HT1080 (cell line): ENCODE data around the gene RIMS1. TPM values are rescaled to one million over a fixed set of nuclear protein-coding genes. Genes with fewer than 3 reads are reported as not detected.

Experiments
- DNase-seq: peaks from one replicate; pipeline ENCODE4 v3.0.0-alpha.2; 2015; ENCODE audit warnings: low read depth
- polyA plus RNA-seq, 2 experiments: library from polyadenylated mRNA; depleted of rRNA; stranded (reverse); fragments of >200 nt; gene quantifications; 2 replicates each; pipeline ENCODE4 v1.2.3, GENCODE V29; 2015
- total RNA-seq: library from RNA; depleted of rRNA; stranded (reverse); fragments of >200 nt; shearing (Covaris generic); gene quantifications from 2 replicates; pipeline ENCODE4 v1.2.3, GENCODE V29; 2014; rRNA removed

The RIMS1 gene, protein sequence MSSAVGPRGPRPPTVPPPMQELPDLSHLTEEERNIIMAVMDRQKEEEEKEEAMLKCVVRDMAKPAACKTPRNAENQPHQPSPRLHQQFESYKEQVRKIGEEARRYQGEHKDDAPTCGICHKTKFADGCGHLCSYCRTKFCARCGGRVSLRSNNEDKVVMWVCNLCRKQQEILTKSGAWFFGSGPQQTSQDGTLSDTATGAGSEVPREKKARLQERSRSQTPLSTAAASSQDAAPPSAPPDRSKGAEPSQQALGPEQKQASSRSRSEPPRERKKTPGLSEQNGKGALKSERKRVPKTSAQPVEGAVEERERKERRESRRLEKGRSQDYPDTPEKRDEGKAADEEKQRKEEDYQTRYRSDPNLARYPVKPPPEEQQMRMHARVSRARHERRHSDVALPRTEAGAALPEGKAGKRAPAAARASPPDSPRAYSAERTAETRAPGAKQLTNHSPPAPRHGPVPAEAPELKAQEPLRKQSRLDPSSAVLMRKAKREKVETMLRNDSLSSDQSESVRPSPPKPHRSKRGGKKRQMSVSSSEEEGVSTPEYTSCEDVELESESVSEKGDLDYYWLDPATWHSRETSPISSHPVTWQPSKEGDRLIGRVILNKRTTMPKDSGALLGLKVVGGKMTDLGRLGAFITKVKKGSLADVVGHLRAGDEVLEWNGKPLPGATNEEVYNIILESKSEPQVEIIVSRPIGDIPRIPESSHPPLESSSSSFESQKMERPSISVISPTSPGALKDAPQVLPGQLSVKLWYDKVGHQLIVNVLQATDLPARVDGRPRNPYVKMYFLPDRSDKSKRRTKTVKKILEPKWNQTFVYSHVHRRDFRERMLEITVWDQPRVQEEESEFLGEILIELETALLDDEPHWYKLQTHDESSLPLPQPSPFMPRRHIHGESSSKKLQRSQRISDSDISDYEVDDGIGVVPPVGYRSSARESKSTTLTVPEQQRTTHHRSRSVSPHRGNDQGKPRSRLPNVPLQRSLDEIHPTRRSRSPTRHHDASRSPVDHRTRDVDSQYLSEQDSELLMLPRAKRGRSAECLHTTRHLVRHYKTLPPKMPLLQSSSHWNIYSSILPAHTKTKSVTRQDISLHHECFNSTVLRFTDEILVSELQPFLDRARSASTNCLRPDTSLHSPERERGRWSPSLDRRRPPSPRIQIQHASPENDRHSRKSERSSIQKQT (N-terminal part only)
- total RNA-seq: 0.06 and 0.07 TPM in 2 replicates
- polyA plus RNA-seq (2015; cell fraction: cytosol; rRNA removed): 0.08 and 0.17 TPM in 2 replicates
- polyA plus RNA-seq (2015; cell fraction: nucleus; rRNA removed): 0.26 and 0.56 TPM in 2 replicates

GRCh38 chr6:71886184-71887005, at the start of gene RIMS1:
Gene RIMS1, plus strand, starts transcription at chr6:71886550. Its CDS starts 474 bp downstream, at chr6:71887024.
- no peak for DNase-seq

DNA sequence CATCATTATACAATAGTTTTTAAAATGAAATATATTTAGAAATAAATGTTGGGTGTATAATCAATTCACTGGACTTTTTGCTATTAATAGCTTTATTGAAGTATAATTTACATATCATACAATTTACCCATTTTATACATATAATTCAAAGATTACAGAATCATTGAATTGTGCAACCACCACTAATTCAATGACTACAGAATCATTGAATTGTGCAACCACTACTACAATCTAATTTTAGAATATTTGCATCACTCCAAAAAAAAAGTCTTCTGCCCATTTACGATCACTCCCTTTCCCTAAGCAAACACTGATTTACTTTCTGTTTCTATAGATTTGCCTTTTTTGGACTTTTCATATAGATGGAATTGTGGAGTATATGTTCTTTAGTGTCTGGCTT, 35.1 kb upstream of the RIMS1 start:
- DNase-seq: no peak

DNA sequence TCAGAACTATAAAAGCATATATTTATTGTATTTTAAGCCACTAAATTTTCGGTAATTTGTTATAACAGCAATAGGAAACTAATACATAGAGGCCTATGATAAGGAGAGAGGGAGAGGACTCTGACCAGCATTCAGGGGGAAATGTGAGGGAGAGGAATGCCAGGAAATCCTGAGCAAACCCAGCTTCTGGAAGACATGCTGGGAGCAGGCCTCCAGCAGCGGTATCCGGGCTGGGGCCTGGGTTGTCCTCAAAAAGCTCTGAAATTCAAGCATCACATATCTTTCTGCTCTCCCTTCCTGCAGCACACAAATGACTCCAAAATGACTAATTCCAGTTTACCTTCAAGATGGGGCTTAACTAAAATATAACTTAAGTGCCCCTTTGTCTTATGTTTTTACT, 33.4 kb upstream of the RIMS1 start:
- no peak for DNase-seq

DNA sequence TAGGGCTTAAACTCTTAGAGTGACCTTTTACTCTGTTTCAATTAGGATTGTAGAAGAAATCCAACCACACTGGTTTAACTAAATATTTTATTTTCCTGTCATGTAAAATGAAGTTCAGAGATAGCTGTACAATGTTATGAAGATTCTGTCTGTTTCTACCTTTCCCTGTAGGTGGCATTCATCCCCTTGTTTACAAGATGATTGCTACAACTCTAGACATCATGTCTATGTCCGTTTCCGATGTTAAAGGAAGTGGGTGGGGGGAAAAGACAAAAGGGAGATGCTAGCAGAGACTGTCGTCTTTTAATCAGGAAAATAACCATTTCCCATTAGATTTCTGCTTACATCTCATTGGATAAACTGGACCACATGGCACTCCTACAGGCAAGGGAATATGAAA, 30.9 kb upstream of the RIMS1 start:
- no peak for DNase-seq

DNA sequence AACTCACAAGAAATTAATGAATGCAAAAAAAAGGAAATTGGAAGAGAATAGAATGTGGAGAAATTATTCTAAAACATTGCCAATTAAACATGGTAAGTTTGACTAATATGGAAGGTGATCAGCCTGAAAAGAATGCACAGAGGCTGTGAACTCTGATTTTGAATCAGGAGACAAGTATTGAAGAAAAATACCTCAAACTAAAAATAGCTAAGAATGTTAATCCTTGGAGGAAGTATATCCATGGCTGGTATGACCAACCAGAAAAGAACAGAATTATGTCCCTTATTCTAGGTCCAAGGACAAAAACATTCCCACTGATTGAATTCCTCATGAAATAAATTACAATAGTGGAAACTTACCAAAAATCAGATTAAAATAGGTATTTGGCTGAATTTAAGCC, 7.3 kb upstream of the RIMS1 start:
- no peak for DNase-seq

- no peak for DNase-seq
Observed at GRCh38 chr6:71887006-71887743, 825 bp downstream of the RIMS1 start.

GRCh38 chr6:71887744-71888230, 1.4 kb downstream of the RIMS1 start:
- DNase-seq: no peak

DNA sequence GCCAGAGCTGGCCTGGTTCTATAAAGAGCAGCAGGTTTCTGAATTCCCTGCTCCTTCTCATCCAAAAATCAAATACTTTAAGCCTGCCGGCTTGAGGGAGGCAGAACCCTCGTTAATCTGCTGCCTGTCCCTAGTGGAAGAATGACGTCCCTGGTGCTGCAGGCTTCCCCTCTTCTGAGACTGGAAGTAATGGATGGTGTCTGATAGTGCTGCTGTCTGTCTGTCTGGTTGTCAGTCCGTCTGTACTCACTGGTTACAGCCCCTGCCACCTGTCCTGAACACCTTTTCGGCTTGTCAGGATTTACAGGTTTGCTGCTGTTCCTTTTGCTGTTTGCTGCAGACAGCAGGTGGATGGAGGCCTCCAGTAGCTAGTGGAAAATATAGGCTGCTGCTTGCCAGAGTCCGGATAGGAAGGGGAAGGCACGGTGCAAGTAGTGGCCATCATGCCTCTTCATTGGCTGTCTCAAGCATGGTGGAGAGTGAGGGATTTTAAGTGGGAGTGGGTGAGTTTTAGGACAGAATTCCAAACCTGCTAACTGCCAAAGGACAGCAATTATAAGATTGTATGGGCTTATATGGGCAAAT, 2.5 kb downstream of the RIMS1 start:
- no peak for DNase-seq

GRCh38 chr6:71889366-71889765, 3.0 kb downstream of the RIMS1 start:
- DNase-seq: no peak

GRCh38 chr6:71892641-71893040, 6.3 kb downstream of the RIMS1 start:
- no peak for DNase-seq

- DNase-seq: no peak
Observed at GRCh38 chr6:71900642-71901041, 14.3 kb downstream of the RIMS1 start.

DNA sequence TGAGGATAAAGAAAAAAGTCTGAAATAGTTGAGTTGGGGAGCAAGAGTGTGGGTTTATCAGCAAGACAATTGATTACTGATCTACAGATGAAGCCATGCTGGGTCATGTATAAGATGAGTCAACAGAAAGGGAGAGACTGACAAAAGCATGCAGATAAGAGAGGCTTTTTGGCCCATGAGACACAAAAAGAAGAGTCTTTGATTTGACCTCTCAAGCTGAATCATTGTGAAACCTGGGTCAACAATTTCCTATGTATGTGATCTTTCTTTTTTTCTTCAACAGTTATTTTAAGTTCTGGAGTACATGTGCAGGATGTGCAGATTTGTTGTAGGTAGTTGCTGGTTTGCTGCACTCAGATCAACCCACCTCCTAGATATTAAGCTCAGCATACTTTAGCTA, 15.9 kb downstream of the RIMS1 start:
- DNase-seq: no peak

DNA sequence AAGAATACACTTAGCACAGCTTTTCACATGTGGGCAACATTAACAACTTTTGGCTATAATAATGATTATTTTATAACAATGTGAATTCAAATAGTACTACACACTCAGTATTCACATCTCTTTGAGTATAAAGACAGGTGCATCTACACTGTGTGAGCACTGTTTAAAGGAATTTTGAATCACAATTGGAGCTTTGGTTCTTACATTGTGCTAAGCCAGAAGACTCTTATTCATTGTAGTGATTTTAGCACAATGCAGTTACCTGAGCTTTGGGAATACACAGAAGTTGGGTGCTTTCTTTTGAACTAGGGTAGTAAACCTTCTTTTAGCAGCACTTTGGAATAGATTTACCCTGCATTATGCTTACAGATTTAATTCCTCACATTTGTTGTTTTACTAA, 20.5 kb downstream of the RIMS1 start:
- DNase-seq: no peak

GRCh38 chr6:71908162-71908765, 21.9 kb downstream of the RIMS1 start:
- DNase-seq: peak; percentile 24

DNA sequence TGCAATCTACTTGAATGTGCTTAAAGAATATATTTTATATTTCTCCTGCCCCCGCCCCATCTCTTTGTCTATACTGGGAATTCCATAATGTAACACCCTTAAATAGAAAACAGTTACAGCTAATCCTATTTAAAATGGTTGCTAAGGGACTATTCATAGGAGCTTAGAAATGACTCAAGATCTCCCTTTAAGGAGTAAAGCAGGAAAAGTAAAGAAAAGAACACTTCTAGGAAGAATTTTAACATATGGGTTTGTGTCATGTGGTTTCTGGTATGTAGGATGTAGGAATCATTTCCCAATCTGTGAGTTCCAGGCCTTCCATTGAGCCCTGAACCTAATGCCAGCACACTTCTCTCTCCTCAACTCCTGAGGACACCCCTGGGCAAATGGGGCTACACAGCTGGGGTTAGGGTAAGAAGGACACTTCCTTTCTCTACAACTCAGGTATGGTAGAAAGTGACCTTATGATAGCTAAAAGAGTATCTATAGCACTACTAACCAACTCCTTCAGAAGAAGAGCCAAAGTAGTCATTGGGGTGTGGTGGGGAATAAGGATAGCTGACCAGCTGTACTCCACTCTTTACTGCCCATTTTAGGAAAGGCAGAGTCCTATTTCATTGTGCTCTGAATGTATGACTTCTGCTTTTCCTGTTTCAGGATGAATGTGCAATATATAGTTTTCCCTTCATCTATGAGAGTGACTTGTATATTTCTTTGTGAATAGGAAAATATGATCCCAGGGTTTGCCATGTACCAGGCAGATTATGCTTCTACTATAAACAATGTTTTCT, 27.3 kb downstream of the RIMS1 start:
- DNase-seq: no peak

GRCh38 chr6:71929047-71929446, 42.7 kb downstream of the RIMS1 start:
- DNase-seq: no peak

DNA sequence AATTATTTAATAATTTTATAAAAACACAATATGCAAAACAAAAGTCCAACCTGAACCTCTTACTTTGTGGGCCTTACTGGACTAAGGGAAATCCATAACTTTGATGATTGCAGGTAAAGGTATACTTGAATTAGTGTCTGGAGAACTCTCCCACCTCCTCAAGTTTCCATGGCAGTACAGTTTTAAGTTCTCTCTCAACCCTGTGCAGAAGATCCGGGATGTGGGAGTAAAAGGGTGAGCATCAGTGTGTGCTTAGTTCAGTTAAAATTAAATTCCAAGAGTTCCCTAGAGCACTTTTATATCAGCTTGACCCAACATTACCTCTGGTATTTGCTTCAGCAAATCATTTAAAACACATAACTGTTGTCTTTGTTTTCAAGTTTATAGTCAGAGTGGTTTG, 47.5 kb downstream of the RIMS1 start:
- DNase-seq: no peak

DNA sequence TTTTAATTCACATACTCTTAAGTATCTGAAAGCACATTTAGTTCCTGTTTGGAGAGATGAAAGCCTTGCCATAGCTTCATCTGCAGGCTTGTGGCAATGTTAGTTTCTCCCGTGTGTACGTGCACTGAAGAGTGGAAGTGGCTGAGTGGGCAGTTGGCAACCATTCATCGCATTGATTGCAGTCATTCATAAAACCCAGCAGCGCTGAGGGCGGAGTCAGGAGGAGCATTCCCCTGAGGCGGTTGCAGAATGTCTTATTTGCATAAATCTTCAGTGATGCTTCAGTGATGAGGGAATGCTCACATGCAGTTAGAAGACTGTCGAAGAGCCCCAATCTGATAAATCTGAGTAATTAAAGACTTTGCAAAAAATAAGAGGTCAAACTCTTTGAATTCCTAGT, 79.1 kb downstream of the RIMS1 start:
- DNase-seq: no peak
